ENCODE measurements around the gene ZIC4.

GRCh38 chr3:147428754-147429153 lies 22.4 kb upstream of the ZIC4 start:
- TF ChIP-seq CTCF (IDR thresholded peaks at IDR 0.05; ENCODE audit: poor library complexity) (no peak), EZH2phosphoT487 (IDR thresholded peaks at IDR 0.05; ENCODE audit: low read depth, severe bottlenecking, unreplicated experiment) (no peak)
